IMR-90 (cell line): ENCODE results near the gene NOD1. TPM values are rescaled to one million over a fixed set of nuclear protein-coding genes. Genes with fewer than 3 reads are reported as not detected.

Experiments
- ATAC-seq: fragments of 200-7000 bp; cut with Tn5 transposase; 2 replicates; pipeline ENCODE4 v1.9.1; 2020; ENCODE audit warnings: low read depth, mild to moderate bottlenecking, moderate library complexity
- BruUV-seq: library from RNA; stranded (reverse); fragments of 400-500 nt; replicated peaks from 2 replicates; lab custom pipeline; 2021; lab: Mats Ljungman, UMichigan
- CTCF ChIA-PET: fragments of 300-600 bp; formaldehyde crosslinking; extraction: SDS; loops from one replicate; lab custom pipeline; 2021; ENCODE audit warnings: antibody characterized with exemption; lab: Yijun Ruan, JAX
- POLR2A ChIA-PET: fragments of 300-600 bp; sonication (Branson Sonifier 250); formaldehyde crosslinking; loops from one replicate; lab custom pipeline; 2022; ENCODE audit warnings: antibody characterized with exemption; ENCODE audit not compliant: unreplicated experiment; lab: Charles Lee
- DNase-seq: peaks from one replicate; pipeline ENCODE4 v3.0.0; 2013
- H2AFZ ChIP-seq: replicated peaks from 2 replicates; pipeline ENCODE3; 2013; ENCODE audit warnings: low read length, mild to moderate bottlenecking; ENCODE audit not compliant: poor library complexity
- H2AK5ac ChIP-seq: 2 replicates; pipeline ENCODE4 v1.6.1; 2013; ENCODE audit warnings: low read depth, low read length, inconsistent platforms
- H2AK9ac ChIP-seq: replicated peaks from 2 replicates; pipeline ENCODE3; 2013; ENCODE audit warnings: mild to moderate bottlenecking, low read depth, low read length, moderate library complexity; ENCODE audit not compliant: poor library complexity
- H2BK120ac ChIP-seq: 2 replicates; pipeline ENCODE4 v1.6.1; 2013; ENCODE audit warnings: low read depth, low read length, inconsistent platforms
- H2BK15ac ChIP-seq: 3 replicates; pipeline ENCODE4 v1.6.1; 2013; ENCODE audit warnings: low read depth, low read length, inconsistent platforms
- H2BK20ac ChIP-seq: 2 replicates; pipeline ENCODE4 v1.6.1; 2013; ENCODE audit warnings: low read depth, mild to moderate bottlenecking, inconsistent platforms, low read length, moderate library complexity
- H2BK5ac ChIP-seq: 2 replicates; pipeline ENCODE4 v1.6.1; 2013; ENCODE audit warnings: mild to moderate bottlenecking, low read depth, low read length, inconsistent platforms; ENCODE audit not compliant: poor library complexity, severe bottlenecking
- H3K14ac ChIP-seq: replicated peaks from 2 replicates; pipeline ENCODE4 v1.6.1; 2013; ENCODE audit warnings: low read depth, low read length, inconsistent platforms
- H3K18ac ChIP-seq: 2 replicates; pipeline ENCODE4 v1.6.1; 2013; ENCODE audit warnings: low read depth, low read length, control low read depth
- H3K23ac ChIP-seq: 2 replicates; pipeline ENCODE4 v1.6.1; 2013; ENCODE audit warnings: low read depth, low read length, inconsistent platforms
- H3K27ac ChIP-seq: 2 replicates; pipeline ENCODE4 v1.5.1; 2013; ENCODE audit warnings: mild to moderate bottlenecking, control low read depth, low read length; ENCODE audit not compliant: insufficient read depth
- H3K27me3 ChIP-seq: 2 replicates; pipeline ENCODE4 v1.6.1; 2013; ENCODE audit warnings: low read length; ENCODE audit not compliant: control insufficient read depth, insufficient read depth
- H3K36me3 ChIP-seq: 2 replicates; pipeline ENCODE4 v1.6.1; 2013; ENCODE audit warnings: low read length, mixed read lengths; ENCODE audit not compliant: control insufficient read depth, insufficient read depth
- H3K4ac ChIP-seq: 2 replicates; pipeline ENCODE4 v1.6.1; 2013; ENCODE audit warnings: low read depth, low read length, inconsistent platforms
- H3K4me1 ChIP-seq: 2 replicates; pipeline ENCODE4 v1.6.1; 2013; ENCODE audit warnings: low read length, mixed read lengths; ENCODE audit not compliant: control insufficient read depth, insufficient read depth
- H3K4me2 ChIP-seq: 2 replicates; pipeline ENCODE4 v1.6.1; 2013; ENCODE audit warnings: low read depth, mild to moderate bottlenecking, control low read depth, low read length, moderate library complexity
- H3K4me3 ChIP-seq: 2 replicates; pipeline ENCODE4 v1.5.1; 2013; ENCODE audit warnings: low read depth, mild to moderate bottlenecking, control low read depth, low read length, moderate library complexity; ENCODE audit not compliant: insufficient read depth
- H3K56ac ChIP-seq: 2 replicates; pipeline ENCODE4 v1.6.1; 2013; ENCODE audit warnings: low read length, inconsistent platforms; ENCODE audit not compliant: insufficient read depth; ENCODE audit errors: extremely low read depth
- H3K79me1 ChIP-seq, 2 experiments: 2 replicates each; pipeline ENCODE4 v1.6.1; 2013; ENCODE audit warnings: low read length in 2 of 2, inconsistent platforms in 1 of 2, low read depth in 1 of 2
- H3K9ac ChIP-seq: 2 replicates; pipeline ENCODE4 v1.6.1; 2013; ENCODE audit warnings: low read depth, low read length, control low read depth
- H3K9me1 ChIP-seq: 2 replicates; pipeline ENCODE4 v1.6.1; 2013; ENCODE audit warnings: low read length, inconsistent platforms; ENCODE audit not compliant: insufficient read depth
- H3K9me3 ChIP-seq: 2 replicates; pipeline ENCODE4 v1.6.1; 2013; ENCODE audit warnings: low read length; ENCODE audit not compliant: control insufficient read depth, insufficient read depth
- H4K20me1 ChIP-seq: 2 replicates; pipeline ENCODE4 v1.6.1; 2013; ENCODE audit warnings: low read length, inconsistent platforms; ENCODE audit not compliant: insufficient read depth
- H4K5ac ChIP-seq: 2 replicates; pipeline ENCODE4 v1.6.1; 2013; ENCODE audit warnings: mild to moderate bottlenecking, low read depth, low read length, control low read depth
- H4K8ac ChIP-seq, 2 experiments: 2 replicates each; pipeline ENCODE4 v1.6.1; 2013; ENCODE audit warnings: low read depth in 2 of 2, low read length in 2 of 2, control low read depth in 1 of 2, inconsistent platforms in 1 of 2
- H4K91ac ChIP-seq: 2 replicates; pipeline ENCODE4 v1.6.1; 2013; ENCODE audit warnings: low read depth, low read length, inconsistent platforms; ENCODE audit not compliant: insufficient read depth
- BHLHE40 ChIP-seq: fragments of 150-350 bp; IDR thresholded peaks from 2 replicates; pipeline ENCODE4 v1.6.1; 2016; ENCODE audit warnings: mild to moderate bottlenecking, low read depth, low read length
- CEBPB ChIP-seq: IDR thresholded peaks from 2 replicates; pipeline ENCODE4 v1.6.1; 2012; ENCODE audit warnings: low read depth, low read length, improper control_type of control experiment
- CHD1 ChIP-seq: IDR thresholded peaks from 2 replicates; pipeline ENCODE4 v1.6.1; 2012; ENCODE audit warnings: low read depth, low read length, improper control_type of control experiment
- CTCF ChIP-seq: conservative IDR thresholded peaks from 2 replicates; pipeline ENCODE4 v1.5.1; 2012; ENCODE audit warnings: mild to moderate bottlenecking, low read depth, low read length, improper control_type of control experiment
- ELK1 ChIP-seq: fragments of 150-350 bp; IDR thresholded peaks from 2 replicates; pipeline ENCODE4 v1.6.1; 2016; ENCODE audit warnings: low read depth, mild to moderate bottlenecking, low read length, moderate library complexity, borderline replicate concordance
- FOS ChIP-seq: fragments of 150-350 bp; IDR thresholded peaks from 2 replicates; pipeline ENCODE4 v1.6.1; 2016; ENCODE audit warnings: low read depth, low read length
- MAFK ChIP-seq: IDR thresholded peaks from 2 replicates; pipeline ENCODE4 v1.6.1; 2012; ENCODE audit warnings: low read depth, low read length, improper control_type of control experiment
- MAZ ChIP-seq: IDR thresholded peaks from 2 replicates; pipeline ENCODE4 v1.6.1; 2012; ENCODE audit warnings: low read depth, mild to moderate bottlenecking, low read length, improper control_type of control experiment, moderate library complexity, borderline replicate concordance
- MXI1 ChIP-seq: IDR thresholded peaks from 2 replicates; pipeline ENCODE4 v1.6.1; 2012; ENCODE audit warnings: low read depth, mild to moderate bottlenecking, low read length, moderate library complexity, borderline replicate concordance
- NFE2L2 ChIP-seq: fragments of 150-350 bp; IDR thresholded peaks from 2 replicates; pipeline ENCODE4 v1.6.1; 2016; ENCODE audit warnings: low read depth, mild to moderate bottlenecking, low read length
- POLR2A ChIP-seq: IDR thresholded peaks from 2 replicates; pipeline ENCODE4 v1.6.1; 2012; ENCODE audit warnings: mild to moderate bottlenecking, low read depth, low read length
- RAD21 ChIP-seq: IDR thresholded peaks from 2 replicates; pipeline ENCODE4 v1.6.1; 2012; ENCODE audit warnings: low read length, improper control_type of control experiment
- RCOR1 ChIP-seq: IDR thresholded peaks from 2 replicates; pipeline ENCODE4 v1.6.1; 2012; ENCODE audit warnings: mild to moderate bottlenecking, low read length, improper control_type of control experiment; ENCODE audit not compliant: insufficient replicate concordance
- RFX5 ChIP-seq: IDR thresholded peaks from 2 replicates; pipeline ENCODE4 v1.8.0; 2012; ENCODE audit warnings: low read depth, mild to moderate bottlenecking, low read length, moderate library complexity
- SMC3 ChIP-seq: fragments of 150-350 bp; IDR thresholded peaks from 2 replicates; pipeline ENCODE4 v1.6.1; 2016; ENCODE audit warnings: low read depth, mild to moderate bottlenecking, antibody characterized with exemption, low read length, moderate library complexity
- USF2 ChIP-seq: fragments of 150-350 bp; IDR thresholded peaks from 2 replicates; pipeline ENCODE4 v1.6.1; 2017; ENCODE audit warnings: mild to moderate bottlenecking, antibody characterized with exemption, low read length, low read depth
- WGBS, 2 experiments: methylation state at CpG; one replicate each; pipeline versions ENCODE4 v1.1.5 to v1.1.7; 2013; ENCODE audit warnings: missing lambda C conversion rate in 2 of 2; ENCODE audit not compliant: insufficient read length in 1 of 2; ENCODE audit errors: extremely low coverage in 2 of 2; 5-methylcytosine and 5-hydroxymethylcytosine counted together
- dilution Hi-C: fragments of 300-500 bp; cut with HindIII; formaldehyde crosslinking; loops from one replicate; pipeline ENCODE4 v1.14.3; 2018; ENCODE audit warnings: low sequenced_read_pairs; ENCODE audit not compliant: unreplicated experiment
- in situ Hi-C: fragments of 300-500 bp; cut with MboI; formaldehyde crosslinking; loops from 3 replicates; pipeline ENCODE4 v1.14.3; 2019; ENCODE audit warnings: low sequenced_read_pairs, inconsistent platforms, mixed read lengths
- intact Hi-C: fragments of 100-400 bp; cut with micrococcal nuclease; formaldehyde crosslinking; loops from 2 replicates; pipeline ENCODE4 v1.10.0; 2022
- polyA plus RNA-seq, 3 experiments: library from polyadenylated mRNA; depleted of rRNA; stranded (reverse); fragments of >200 nt; gene quantifications; 2 replicates each; pipeline ENCODE4 v1.2.3, GENCODE V29; 2012; ENCODE audit warnings: low replicate concordance in 1 of 3
- total RNA-seq: library from RNA; depleted of rRNA; stranded (reverse); fragments of >200 nt; gene quantifications from 2 replicates; pipeline ENCODE4 v1.2.3, GENCODE V29; 2012

NOD1 gene
- total and polyA plus RNA-seq, 2 of the 4 experiments (the other 2 are of a cell fraction), result 1.8 to 3.0 TPM

GRCh38 chr7:30420662-30421061 lies 57.9 kb downstream of the NOD1 start:
- Histone ChIP-seq H4K20me1 (no peaks in the 10 kb centered on the region), H3K36me3 (no peaks in the 10 kb centered on the region; the same call in 1 of the 2 replicates), H3K14ac (no peak overlapping the region), H3K9me3 (no peaks in the 10 kb centered on the region), H3K79me1 (no peaks in the 10 kb centered on the region), H2AFZ (no peak overlapping the region), H2BK5ac (no peak overlapping the region), H4K8ac (no peak overlapping the region), H3K4me3 (no peak overlapping the region), H3K9me1 (no peaks in the 10 kb centered on the region), H2BK20ac (no peak overlapping the region), H3K23ac (no peak overlapping the region), H2AK9ac (no peak overlapping the region), H3K27ac (no peak overlapping the region), H3K56ac (no peak overlapping the region), H3K4me1 (no peaks in the 10 kb centered on the region), H3K18ac (no peak overlapping the region), H4K5ac (no peak overlapping the region), H3K4ac (no peak overlapping the region), H3K27me3 (no peaks in the 10 kb centered on the region), H3K9ac (no peak overlapping the region), H4K91ac (no peak overlapping the region), H2AK5ac (no peak overlapping the region), H2BK15ac (no peak overlapping the region), H2BK120ac (no peak overlapping the region), H3K4me2 (no peak overlapping the region)
- WGBS, 2 experiments, result no CpG with 5 or more reads among the region's 3 CpGs
- BruUV-seq, result no TSS peak
- intact Hi-C loops, result no loop called here
- DNase-seq (no peak), ATAC-seq (no peak)
- dilution Hi-C loops, result no loop called here
- ChIA-PET POLR2A (no interaction called here), CTCF (no interaction called here)
- in situ Hi-C loops, result no loop called here
- TF ChIP-seq FOS (no peak), RFX5 (no peak), RAD21 (no peak), MAFK (no peak), USF2 (no peak), MAZ (no peak), SMC3 (no peak), NFE2L2 (no peak), CEBPB (no peak), ELK1 (no peak), MXI1 (no peak), POLR2A (no peak), CTCF (no peak), CHD1 (no peak), RCOR1 (no peak), BHLHE40 (no peak)
